Stimulated activated CD4-positive, alpha-beta T cell treated with anti-CD3 and anti-CD28 coated beads, Interleukin-1b, Interleukin-23, amount 100 ng/mL, for 4 hours (primary cell): Measurements from ENCODE around the gene WHRN.

Experiments
- DNase-seq, 2 donors: peaks; one replicate each; pipeline ENCODE4 v3.0.0-alpha.2; 2020; ENCODE audit warnings: low read depth in 2 of 2

The WHRN gene

GRCh38 chr9:114505187-114506081 lies at the start of gene WHRN:
Gene WHRN, minus strand, starts transcription at chr9:114505473. Its CDS starts 672 bp downstream, at chr9:114504801.
- peak; percentile 88 for DNase-seq

DNA sequence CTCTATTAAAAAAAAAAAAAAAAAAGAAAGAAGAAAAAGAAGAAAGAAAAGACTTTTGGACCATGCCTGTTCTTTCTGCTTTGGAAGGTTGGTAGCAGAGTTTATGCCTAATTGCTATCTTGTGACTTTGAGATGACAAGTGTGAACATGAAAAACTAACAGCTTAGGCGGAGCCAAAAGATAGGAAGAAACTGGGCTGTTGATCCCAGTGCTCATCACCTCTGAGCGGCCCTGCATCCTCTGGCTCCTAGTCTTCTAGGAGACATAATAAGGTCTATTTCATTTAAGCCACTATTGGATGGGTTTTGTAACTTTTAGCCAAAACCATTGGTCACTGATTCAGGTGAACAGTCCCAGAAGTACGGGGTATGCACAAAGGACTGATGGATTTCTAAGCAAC lies 47.9 kb upstream of the WHRN start:
- no peak for DNase-seq

- no peak for DNase-seq
Observed at GRCh38 chr9:114552706-114553105, 47.4 kb upstream of the WHRN start.

DNA sequence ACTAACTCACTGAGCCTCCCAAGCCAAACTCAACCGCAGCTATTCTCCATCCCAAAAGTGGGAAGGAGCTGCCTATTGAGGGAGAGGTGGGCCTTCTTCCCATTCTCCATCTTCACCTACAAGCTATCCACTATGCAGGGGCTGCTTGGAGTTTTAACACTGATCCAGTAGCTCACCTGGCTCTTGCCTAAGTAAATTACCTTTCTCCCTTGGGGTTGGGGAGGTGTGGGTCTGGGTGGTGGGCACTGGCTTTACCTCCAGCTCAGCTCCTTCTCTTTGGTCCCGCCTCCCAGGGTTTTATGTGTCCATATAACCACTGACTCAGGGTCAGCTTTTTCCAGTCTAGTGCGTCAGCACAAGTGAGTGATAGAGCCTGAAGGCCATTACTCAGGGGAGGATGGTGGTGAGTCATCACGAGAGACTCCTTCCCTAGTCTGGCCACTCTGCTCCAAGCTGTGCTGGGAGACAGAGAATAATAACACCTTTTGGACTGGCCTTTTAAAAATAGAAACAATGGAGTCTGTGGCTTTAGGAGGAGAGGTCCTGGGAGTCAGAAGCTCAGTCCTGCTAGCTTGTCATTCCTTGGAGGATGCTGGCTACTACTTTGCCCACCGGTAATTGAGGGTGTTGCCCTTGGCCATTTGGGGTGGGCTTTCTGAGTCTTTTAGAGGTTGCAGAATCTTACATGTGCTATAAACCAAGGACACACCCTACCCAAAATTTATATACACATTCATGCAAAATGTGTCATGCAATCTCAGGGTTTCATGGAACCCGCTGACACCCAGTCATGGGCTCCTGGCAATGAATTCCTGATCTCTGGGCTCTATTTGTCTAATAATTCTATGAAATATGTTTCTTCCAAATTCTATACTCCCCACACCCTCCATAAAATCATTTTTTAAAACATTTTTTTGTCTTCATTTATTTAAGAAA lies 46.7 kb upstream of the WHRN start:
- no peak for DNase-seq

DNA sequence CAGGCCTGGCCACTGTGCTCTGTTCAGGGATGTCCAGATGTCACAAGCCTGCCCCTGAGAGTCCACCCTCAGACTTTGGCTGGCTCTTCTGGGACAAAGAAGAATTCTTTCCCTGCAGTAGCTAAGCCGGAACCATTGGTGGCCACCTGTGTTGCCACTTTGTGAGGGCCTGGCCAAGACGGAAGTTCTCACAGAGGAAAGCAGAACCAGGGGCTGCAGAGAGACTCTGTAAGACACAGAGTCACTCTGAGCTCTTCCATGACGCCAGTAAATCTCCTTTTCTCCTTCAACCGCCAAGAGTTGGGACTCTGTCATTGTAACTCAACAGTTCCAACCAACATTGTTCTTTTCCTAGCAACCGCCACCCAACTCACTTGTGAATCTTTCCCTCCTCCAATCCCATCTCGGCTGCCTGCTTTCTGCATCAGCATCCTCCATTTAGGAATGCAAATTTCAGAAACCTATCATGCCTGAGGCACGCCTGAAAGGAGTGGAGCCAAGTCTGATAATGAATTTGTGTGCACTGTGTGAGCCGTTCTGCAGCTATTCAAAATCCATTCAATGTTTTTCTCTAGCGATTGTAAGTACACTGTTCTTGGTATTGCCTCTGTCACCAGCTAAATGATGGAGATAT lies 44.5 kb upstream of the WHRN start:
- no peak for DNase-seq

GRCh38 chr9:114546851-114547250 lies 41.6 kb upstream of the WHRN start:
- DNase-seq: no peak

- DNase-seq: no peak
Observed at GRCh38 chr9:114545055-114545454, 39.8 kb upstream of the WHRN start.

GRCh38 chr9:114539701-114540380 lies 34.6 kb upstream of the WHRN start:
- no peak for DNase-seq

DNA sequence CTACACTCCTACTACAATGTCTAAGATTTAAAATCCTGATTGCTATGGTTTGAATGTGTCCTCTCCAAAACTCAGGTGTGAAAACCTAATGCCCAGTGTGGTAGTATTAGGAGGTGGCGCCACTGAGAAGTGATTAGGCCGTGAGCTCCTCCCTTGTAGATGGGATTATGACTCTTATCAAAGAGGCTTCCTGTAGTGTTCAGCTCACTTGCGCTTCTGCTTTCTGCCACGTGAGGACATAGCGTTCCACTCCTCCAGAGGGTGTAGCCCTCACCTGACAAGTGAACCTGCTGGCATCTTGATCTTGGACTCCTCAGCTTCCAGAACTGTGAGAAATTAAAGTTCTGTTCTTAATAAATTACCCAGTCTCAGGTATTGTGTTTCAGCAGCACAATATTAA lies 33.0 kb upstream of the WHRN start:
- DNase-seq: peak; percentile 2 to 6

DNA sequence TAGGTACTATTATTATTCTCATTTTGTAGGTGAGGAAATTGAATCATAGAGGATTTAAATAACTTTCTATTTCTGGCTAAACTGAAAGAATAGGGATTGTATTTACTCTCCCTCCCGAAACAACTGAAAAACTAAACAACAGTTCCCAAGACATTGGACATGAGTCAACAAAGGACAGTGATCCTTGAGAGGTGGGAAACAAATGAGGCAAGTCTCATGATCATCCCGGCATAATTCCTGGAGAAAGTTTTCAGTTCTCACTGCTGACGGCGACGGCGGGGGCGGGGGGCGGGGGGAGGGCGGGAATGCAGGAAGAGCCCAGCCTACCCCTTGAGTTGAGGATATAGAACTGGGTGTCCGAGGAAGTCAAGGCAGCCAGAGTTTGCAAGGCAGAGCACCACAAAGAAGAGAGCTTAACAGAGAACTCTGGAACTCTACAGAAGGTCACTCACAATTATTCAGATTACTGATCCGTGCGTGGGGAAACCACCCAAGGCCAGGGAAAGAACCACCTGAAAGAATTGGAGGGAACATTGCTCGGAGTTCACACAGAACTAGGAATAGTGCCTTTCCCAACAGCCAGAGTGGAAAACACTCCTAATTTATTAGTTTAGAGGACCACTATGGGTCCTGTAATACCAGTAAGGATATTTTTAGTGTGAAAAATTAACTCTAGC lies 27.4 kb upstream of the WHRN start:
- no peak for DNase-seq

DNA sequence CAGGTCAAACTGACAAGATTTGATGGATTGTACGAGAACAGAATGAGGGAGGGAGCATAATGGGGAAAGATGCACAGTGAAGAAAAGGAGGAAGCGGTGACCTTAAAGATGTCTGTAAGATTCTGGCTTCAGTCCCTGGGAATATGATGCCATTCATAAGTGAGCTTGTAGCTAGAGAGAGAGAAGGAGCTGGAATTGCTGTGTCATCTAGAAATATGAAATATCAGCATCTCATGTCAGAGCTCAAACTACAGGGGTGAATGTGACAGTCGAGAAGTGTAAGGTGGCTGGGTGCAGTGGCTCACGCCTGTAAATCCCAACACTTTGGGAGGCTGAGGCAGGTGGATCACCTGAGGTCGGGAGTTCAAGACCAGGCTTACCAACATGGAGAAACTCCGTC lies 24.0 kb upstream of the WHRN start:
- DNase-seq: no peak

- no peak for DNase-seq
Observed at GRCh38 chr9:114526807-114527206, 21.5 kb upstream of the WHRN start.

DNA sequence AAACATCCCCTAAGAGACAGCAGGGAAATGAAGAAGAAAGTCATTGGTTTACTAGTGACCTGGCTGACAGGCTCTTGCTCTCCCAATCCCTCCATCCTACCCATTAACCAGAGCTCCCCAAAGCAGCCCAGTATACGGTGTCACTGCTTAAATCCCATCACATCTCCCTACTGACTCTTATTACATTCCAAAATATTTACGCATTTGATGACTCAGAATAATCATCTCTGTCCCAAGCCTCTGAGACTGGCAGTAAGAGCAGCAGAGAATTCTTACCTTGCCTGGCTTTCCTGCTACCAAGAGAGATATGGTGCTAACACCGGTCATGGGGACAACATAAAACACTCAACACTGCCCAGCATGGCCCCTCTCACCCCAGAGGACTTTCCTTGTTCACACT lies 20.2 kb upstream of the WHRN start:
- DNase-seq: no peak

DNA sequence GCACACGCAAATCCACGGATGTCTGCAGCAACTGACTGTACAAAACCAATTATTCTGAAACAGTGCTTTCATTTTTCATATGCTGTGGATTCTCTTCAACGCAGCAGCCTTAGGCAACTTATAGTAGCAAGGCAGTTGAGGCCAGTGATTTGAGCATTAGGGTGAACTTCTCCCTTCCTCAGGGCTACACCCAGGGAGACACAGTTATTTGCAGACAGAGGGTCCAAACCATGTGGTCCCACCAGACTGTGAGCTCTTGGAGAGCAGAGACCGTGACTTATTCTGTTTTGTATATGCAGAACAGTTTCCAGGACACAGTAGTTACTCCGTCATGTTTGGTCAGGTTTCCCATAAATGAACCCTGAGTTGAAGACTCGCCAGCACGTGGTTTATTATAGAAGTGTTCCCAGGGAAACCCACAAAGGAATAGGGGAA lies 19.0 kb upstream of the WHRN start:
- DNase-seq: no peak

DNA sequence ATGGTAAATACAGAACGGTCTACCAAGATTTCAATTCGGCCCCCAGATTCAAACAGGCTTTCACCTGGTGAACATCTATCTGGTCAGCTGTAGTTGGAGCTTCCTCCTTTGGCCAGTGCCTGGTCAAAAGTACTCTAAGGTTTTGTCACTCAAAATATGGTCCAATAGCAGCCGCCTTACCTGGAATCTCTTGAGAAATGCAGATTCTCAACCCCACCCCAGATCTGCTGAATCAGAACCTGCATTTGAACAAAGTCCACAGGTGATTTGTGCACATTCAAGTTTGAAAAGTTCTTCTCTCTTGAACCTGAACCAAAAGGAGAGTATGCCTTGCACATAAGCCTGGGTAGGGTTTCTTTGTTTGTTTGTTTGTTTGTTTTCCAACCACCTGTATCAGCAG lies 17.6 kb upstream of the WHRN start:
- DNase-seq: no peak

DNA sequence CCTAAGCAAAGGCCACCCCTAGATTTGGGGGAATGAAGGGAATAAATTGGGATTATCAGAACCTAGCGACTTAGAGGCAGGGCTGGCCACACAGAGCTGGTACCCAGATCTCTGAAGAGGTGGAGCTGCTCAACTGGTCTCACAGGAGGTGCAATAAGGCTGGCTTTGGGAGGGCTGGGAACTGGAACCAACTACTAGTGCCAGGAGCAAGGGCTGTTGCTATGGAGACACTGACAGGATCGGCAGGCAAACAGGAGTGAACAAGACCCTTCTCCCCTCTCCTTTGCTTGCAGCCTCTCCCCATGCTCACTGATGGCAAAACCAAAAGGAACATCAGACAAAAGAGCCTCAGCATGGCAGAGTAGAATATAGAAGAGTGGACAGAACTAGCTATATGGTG lies 17.0 kb upstream of the WHRN start:
- no peak for DNase-seq

GRCh38 chr9:114521846-114522245 lies 16.6 kb upstream of the WHRN start:
- DNase-seq: no peak

DNA sequence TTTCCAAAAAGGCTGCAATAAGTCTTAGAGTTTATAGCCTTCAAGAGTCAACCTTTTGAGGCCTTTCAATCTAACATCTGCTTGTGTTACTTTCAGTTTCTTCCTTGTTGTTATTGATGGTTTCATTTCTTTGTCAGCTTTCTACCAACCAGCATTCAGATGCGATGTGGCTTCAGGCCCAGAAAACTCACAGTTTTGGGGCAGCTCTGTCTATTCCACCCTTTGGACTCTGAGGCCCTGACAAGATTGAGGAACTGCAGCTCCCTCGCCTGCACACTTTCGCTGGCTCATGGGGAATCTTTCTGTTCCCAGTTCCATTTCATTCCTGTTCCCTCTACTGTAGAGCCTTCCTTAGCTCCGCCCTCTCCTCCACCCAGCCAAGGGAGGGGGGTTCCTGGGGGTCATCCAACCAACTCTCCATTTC lies 13.3 kb upstream of the WHRN start:
- DNase-seq: no peak

DNA sequence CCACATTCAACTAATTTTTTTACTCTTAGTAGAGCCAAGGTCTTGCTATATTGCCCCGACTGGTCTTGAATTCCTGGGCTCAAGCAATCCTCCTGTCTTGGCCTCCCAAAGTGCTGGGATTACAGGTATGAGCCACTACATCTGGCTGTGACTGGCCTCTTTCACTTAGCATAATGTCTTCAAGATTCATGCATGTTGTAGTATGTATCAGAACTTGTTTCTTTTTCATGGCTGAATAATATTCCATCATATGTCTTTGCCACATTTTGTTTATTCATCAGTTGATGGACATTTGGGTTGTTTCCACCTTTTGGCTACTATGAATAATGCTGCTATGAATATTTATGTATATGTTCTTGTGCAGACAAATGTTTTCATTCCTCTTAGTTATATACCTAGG lies 12.8 kb upstream of the WHRN start:
- DNase-seq: no peak

GRCh38 chr9:114516913-114517312 lies 11.6 kb upstream of the WHRN start:
- no peak for DNase-seq

- DNase-seq: no peak
Observed at GRCh38 chr9:114515528-114515927, 10.3 kb upstream of the WHRN start.
